WTC11 (cell line): Measurements from ENCODE around the gene NR3C2.

Experiments used
- CBFB ChIP-seq: sonication (generic); formaldehyde crosslinking; IDR thresholded peaks from 2 replicates; pipeline ENCODE4 v1.8.1; 2022; ENCODE audit warnings: mild to moderate bottlenecking, low read depth, missing genetic modification reagents
- CREM ChIP-seq: sonication (generic); formaldehyde crosslinking; IDR thresholded peaks from 2 replicates; pipeline ENCODE4 v1.8.1; 2022; ENCODE audit warnings: mild to moderate bottlenecking, missing genetic modification reagents, moderate library complexity
- ELF4 ChIP-seq: sonication (generic); formaldehyde crosslinking; IDR thresholded peaks from 2 replicates; pipeline ENCODE4 v1.8.1; 2022; ENCODE audit warnings: low read depth, mild to moderate bottlenecking, moderate library complexity, missing genetic modification reagents
- IRF2 ChIP-seq: sonication (generic); formaldehyde crosslinking; IDR thresholded peaks from 2 replicates; pipeline ENCODE4 v1.8.0; 2022; ENCODE audit warnings: low read depth, missing genetic modification reagents, borderline replicate concordance
- OVOL2 ChIP-seq: fragments of 250-450 bp; sonication (Bioruptor Pico); IDR thresholded peaks from 2 replicates; pipeline ENCODE4 v1.9.0; 2021; ENCODE audit warnings: mild to moderate bottlenecking, borderline replicate concordance
- SOX15 ChIP-seq: fragments of 250-450 bp; sonication (Bioruptor Pico); IDR thresholded peaks from 2 replicates; pipeline ENCODE4 v1.9.0; 2021; ENCODE audit warnings: mild to moderate bottlenecking
- TP53 ChIP-seq: sonication (generic); formaldehyde crosslinking; IDR thresholded peaks from 2 replicates; pipeline ENCODE4 v1.8.1; 2023; ENCODE audit warnings: mild to moderate bottlenecking, missing genetic modification reagents
- ZNF121 ChIP-seq: sonication (generic); formaldehyde crosslinking; IDR thresholded peaks from 2 replicates; pipeline ENCODE4 v1.8.0; 2023; ENCODE audit warnings: missing genetic modification reagents
- TF ChIP-seq, protein P1 (sequence below): fragments of 200-600 bp; IDR thresholded peaks from 2 replicates; pipeline ENCODE4 v1.8.0; 2022; ENCODE audit warnings: antibody characterized with exemption
- TF ChIP-seq, protein P2 (sequence below): sonication (generic); formaldehyde crosslinking; IDR thresholded peaks from 2 replicates; pipeline ENCODE4 v1.8.1; 2022; ENCODE audit warnings: low read depth, missing genetic modification reagents, borderline replicate concordance

DNA sequence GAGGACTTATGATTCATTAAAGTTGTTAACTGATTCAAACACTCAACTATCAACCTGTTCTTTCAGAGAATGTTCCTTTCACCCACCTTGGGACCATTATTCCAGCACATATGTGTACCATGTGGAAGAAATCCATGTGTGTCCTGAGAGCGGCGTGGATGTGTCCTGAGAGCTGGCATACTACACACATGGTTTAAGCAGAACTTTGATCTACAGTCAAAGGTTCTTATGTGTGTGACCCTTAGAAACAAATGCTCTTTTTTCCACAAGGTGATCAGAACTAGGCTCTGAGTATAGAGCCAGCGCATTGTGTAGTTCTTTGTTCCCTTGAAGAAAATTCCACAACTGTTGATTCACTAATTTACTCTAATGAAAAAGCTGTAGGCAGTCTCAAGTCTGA, 332.0 kb downstream of the NR3C2 start:
- TF ChIP-seq, protein P1, sequence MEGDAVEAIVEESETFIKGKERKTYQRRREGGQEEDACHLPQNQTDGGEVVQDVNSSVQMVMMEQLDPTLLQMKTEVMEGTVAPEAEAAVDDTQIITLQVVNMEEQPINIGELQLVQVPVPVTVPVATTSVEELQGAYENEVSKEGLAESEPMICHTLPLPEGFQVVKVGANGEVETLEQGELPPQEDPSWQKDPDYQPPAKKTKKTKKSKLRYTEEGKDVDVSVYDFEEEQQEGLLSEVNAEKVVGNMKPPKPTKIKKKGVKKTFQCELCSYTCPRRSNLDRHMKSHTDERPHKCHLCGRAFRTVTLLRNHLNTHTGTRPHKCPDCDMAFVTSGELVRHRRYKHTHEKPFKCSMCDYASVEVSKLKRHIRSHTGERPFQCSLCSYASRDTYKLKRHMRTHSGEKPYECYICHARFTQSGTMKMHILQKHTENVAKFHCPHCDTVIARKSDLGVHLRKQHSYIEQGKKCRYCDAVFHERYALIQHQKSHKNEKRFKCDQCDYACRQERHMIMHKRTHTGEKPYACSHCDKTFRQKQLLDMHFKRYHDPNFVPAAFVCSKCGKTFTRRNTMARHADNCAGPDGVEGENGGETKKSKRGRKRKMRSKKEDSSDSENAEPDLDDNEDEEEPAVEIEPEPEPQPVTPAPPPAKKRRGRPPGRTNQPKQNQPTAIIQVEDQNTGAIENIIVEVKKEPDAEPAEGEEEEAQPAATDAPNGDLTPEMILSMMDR: no peak
- no peak for TF ChIP-seq IRF2 (CRISPR knock-in tag)
- no peak for TF ChIP-seq OVOL2 (CRISPR knock-in tag)
- TF ChIP-seq CREM (CRISPR knock-in tag): no peak
- TF ChIP-seq, protein P2, sequence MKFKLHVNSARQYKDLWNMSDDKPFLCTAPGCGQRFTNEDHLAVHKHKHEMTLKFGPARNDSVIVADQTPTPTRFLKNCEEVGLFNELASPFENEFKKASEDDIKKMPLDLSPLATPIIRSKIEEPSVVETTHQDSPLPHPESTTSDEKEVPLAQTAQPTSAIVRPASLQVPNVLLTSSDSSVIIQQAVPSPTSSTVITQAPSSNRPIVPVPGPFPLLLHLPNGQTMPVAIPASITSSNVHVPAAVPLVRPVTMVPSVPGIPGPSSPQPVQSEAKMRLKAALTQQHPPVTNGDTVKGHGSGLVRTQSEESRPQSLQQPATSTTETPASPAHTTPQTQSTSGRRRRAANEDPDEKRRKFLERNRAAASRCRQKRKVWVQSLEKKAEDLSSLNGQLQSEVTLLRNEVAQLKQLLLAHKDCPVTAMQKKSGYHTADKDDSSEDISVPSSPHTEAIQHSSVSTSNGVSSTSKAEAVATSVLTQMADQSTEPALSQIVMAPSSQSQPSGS: no peak
- no peak for TF ChIP-seq ZNF121 (CRISPR knock-in tag)
- TF ChIP-seq ELF4: no peak
- TF ChIP-seq SOX15: no peak
- TF ChIP-seq TP53 (CRISPR knock-in tag): no peak
- no peak for TF ChIP-seq CBFB
